ENCODE data around the gene SLC2A3.
A peak's percentile ranks its signal among the peaks of the same experiment; 100 is the strongest.
"Not testable (repeated sequence)": the region's sequence is repeated elsewhere in the genome, so short reads cannot be mapped to it uniquely, and the experiment has no call there.

The SLC2A3 gene

GRCh38 chr12:7917392-7918267 lies 18.4 kb downstream of the SLC2A3 start:
- DNase-seq: no peak

- no peak for DNase-seq
Observed at GRCh38 chr12:7916936-7917335, 19.1 kb downstream of the SLC2A3 start.

- DNase-seq: peak in 1 of 56 donors; percentile 3
Observed at GRCh38 chr12:7915661-7916403, 20.2 kb downstream of the SLC2A3 start.

GRCh38 chr12:7910106-7910505 lies 25.9 kb downstream of the SLC2A3 start:
- not testable (repeated sequence) for DNase-seq

- no peak for DNase-seq
Observed at GRCh38 chr12:7907009-7907408, 29.0 kb downstream of the SLC2A3 start.

- not testable (repeated sequence) for DNase-seq
Observed at GRCh38 chr12:7906303-7906702, 29.7 kb downstream of the SLC2A3 start.

- DNase-seq: not testable (repeated sequence)
Observed at GRCh38 chr12:7905600-7906125, 30.3 kb downstream of the SLC2A3 start.

GRCh38 chr12:7905071-7905470 lies 30.9 kb downstream of the SLC2A3 start:
- DNase-seq: no peak

- not testable (repeated sequence) for DNase-seq
Observed at GRCh38 chr12:7902416-7902815, 33.6 kb downstream of the SLC2A3 start.

- no peak for DNase-seq
Observed at GRCh38 chr12:7899755-7900154, 36.2 kb downstream of the SLC2A3 start.

- not testable (repeated sequence) for DNase-seq
Observed at GRCh38 chr12:7896726-7897125, 39.3 kb downstream of the SLC2A3 start.

- DNase-seq: no peak
Observed at GRCh38 chr12:7892186-7892980, 43.6 kb downstream of the SLC2A3 start.

GRCh38 chr12:7884689-7885088 lies 51.3 kb downstream of the SLC2A3 start:
- no peak for DNase-seq

GRCh38 chr12:7881736-7882120 lies 54.3 kb downstream of the SLC2A3 start:
- DNase-seq: not testable (repeated sequence)

GRCh38 chr12:7880952-7881735 lies 54.8 kb downstream of the SLC2A3 start:
- not testable (repeated sequence) for DNase-seq

GRCh38 chr12:7879246-7879645 lies 56.7 kb downstream of the SLC2A3 start:
- DNase-seq: no peak

GRCh38 chr12:7877420-7877819 lies 58.6 kb downstream of the SLC2A3 start:
- DNase-seq: no peak

GRCh38 chr12:7872566-7873319 lies 63.2 kb downstream of the SLC2A3 start, which contains the start of gene SLC2A14:
Gene SLC2A14 (minus strand): TSS chr12:7872915. CDS start chr12:7869880, 3,035 bp downstream.
- DNase-seq: no peak

- DNase-seq: no peak
Observed at GRCh38 chr12:7870335-7870734, 65.7 kb downstream of the SLC2A3 start.
